Activated naive CD4-positive, alpha-beta T cell treated with anti-CD3 and anti-CD28 coated beads, Interleukin-2, amount 50 U/mL, for 24 hours (primary cell): ENCODE results near the gene LHX2.

ENCODE experiments used
- H3K27ac Mint-ChIP-seq: one replicate; pipeline ENCODE4 v1.8.0; 2021; ENCODE audit warnings: mild to moderate bottlenecking, mixed read lengths
- H3K27me3 Mint-ChIP-seq: one replicate; pipeline ENCODE4 v1.8.0; 2021; ENCODE audit warnings: mixed read lengths
- H3K36me3 Mint-ChIP-seq: one replicate; pipeline ENCODE4 v1.8.0; 2021; ENCODE audit warnings: mixed read lengths
- H3K4me1 Mint-ChIP-seq: one replicate; pipeline ENCODE4 v1.8.0; 2021; ENCODE audit warnings: mixed read lengths
- H3K4me3 Mint-ChIP-seq: one replicate; pipeline ENCODE4 v1.8.0; 2021; ENCODE audit warnings: mild to moderate bottlenecking, mixed read lengths
- H3K9me3 Mint-ChIP-seq: one replicate; pipeline ENCODE4 v1.8.0; 2021; ENCODE audit warnings: mixed read lengths

The LHX2 gene

GRCh38 chr9:124016175-124017050 lies 4.8 kb downstream of the LHX2 start:
- Mint-ChIP-seq H3K36me3 (no peaks in the 10 kb centered on the region), H3K9me3 (no peaks in the 10 kb centered on the region), H3K4me3 (peak overlapping the region; percentile 78), H3K4me1 (peaks cover 25% of the 10 kb centered on the region), H3K27ac (peak overlapping the region; percentile 59), H3K27me3 (peaks cover 47% of the 10 kb centered on the region)

DNA sequence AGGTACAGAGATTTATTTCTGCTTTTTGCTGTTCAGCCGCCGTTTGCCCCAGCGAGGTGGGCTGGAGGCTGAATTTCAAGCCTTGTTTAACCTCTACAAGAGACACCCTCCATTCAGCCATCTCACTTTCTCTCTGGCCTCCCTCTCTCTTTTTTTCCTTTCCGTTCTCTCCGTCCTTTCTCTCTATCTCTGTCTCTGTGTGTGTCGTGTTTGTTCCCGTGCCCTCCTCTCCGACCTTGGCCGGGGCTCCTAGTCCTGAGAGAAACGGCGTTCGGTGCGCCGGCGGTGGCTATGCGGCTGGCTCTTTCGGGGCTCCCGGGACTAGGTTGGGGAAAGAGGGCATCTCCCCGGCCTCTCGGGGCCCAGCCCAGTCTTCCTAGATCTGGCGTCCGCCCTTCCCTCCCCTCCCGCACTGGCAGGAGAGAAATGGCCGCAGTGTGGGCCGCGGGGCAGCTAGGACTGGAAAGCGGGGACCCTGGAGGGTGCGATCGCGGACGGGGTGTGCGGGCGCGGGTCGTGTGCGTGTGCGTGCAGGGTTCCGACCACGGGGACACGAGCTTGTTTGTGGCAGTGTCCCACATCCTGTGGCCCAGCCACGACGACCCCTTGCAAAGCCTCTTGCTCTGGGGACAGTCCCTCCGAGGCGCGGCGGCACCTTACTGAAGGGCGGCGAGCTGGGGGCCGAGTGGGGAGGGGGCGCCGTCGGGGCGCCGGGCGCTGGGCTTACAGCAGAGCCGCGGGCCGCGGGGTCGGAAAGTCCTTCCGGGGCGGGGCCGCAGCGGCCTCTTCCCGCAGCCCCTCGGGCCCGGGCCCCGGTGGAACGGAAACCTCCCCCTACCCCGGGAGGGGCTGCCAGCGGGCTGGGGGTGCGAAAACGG lies 5.7 kb downstream of the LHX2 start:
- Mint-ChIP-seq H3K27me3 (peaks cover 55% of the 10 kb centered on the region), H3K9me3 (no peaks in the 10 kb centered on the region), H3K4me3 (peak overlapping the region; percentile 78), H3K27ac (peak overlapping the region; percentile 2), H3K4me1 (peaks cover 30% of the 10 kb centered on the region), H3K36me3 (no peaks in the 10 kb centered on the region)

- no peaks in the 10 kb centered on the region for H3K36me3 Mint-ChIP-seq
- H3K4me1 Mint-ChIP-seq: peaks cover 32% of the 10 kb centered on the region
- H3K27ac Mint-ChIP-seq: no peak overlapping the region
- H3K9me3 Mint-ChIP-seq: no peaks in the 10 kb centered on the region
- H3K27me3 Mint-ChIP-seq: peaks cover 59% of the 10 kb centered on the region
- H3K4me3 Mint-ChIP-seq: peak overlapping the region; percentile 81
Measured at GRCh38 chr9:124017929-124018729, 6.6 kb downstream of the LHX2 start.

- Mint-ChIP-seq H3K9me3 (no peaks in the 10 kb centered on the region), H3K4me1 (peaks cover 32% of the 10 kb centered on the region), H3K36me3 (no peaks in the 10 kb centered on the region), H3K27ac (no peak overlapping the region), H3K4me3 (peak overlapping the region; percentile 81), H3K27me3 (peaks cover 59% of the 10 kb centered on the region)
Measured at GRCh38 chr9:124018730-124019697, 7.4 kb downstream of the LHX2 start.

GRCh38 chr9:124019771-124020519 lies 8.4 kb downstream of the LHX2 start:
- no peaks in the 10 kb centered on the region for H3K9me3 Mint-ChIP-seq
- H3K27ac Mint-ChIP-seq: peak overlapping the region; percentile 30
- peaks cover 62% of the 10 kb centered on the region for H3K27me3 Mint-ChIP-seq
- H3K4me1 Mint-ChIP-seq: peaks cover 32% of the 10 kb centered on the region
- H3K4me3 Mint-ChIP-seq: no peak overlapping the region
- H3K36me3 Mint-ChIP-seq: no peaks in the 10 kb centered on the region

DNA sequence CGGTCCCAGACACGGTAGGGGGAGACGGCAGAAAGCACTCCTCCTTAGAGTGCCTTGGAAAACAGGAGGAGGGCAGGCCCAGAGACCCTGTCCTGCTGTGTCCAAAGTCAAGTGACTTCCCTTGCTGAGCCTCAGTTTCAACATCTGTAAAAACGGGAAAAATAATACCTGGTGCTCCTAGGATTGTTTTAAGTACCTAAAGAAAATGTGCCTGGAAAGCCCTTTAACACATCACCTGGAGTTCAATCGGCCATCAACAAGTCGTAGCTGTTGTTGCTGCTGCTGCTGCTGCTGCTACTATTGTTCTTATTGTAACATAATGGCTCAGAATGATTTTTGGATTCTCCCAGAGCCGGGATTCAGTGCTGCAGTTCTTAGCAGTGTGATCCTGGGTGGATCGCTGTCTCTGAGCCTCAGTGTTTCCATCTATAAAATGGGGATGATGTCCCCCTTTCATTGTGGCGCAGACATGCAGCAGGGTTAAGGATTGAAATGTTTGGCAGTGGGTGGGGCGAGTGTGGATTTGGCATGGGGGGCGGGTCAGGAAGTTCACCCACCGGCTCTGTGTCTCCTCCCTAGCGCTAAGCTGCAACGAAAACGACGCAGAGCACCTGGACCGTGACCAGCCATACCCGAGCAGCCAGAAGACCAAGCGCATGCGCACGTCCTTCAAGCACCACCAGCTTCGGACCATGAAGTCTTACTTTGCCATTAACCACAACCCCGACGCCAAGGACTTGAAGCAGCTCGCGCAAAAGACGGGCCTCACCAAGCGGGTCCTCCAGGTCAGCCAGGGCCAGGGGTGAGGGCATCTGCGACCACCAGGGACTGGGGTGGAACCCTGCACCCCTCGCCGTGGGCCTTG lies 9.2 kb downstream of the LHX2 start:
- Mint-ChIP-seq H3K27ac (no peak overlapping the region), H3K36me3 (no peaks in the 10 kb centered on the region), H3K9me3 (no peaks in the 10 kb centered on the region), H3K4me1 (peaks cover 28% of the 10 kb centered on the region), H3K4me3 (no peak overlapping the region), H3K27me3 (peaks cover 58% of the 10 kb centered on the region)

GRCh38 chr9:124021385-124021769 lies 9.8 kb downstream of the LHX2 start:
- Mint-ChIP-seq H3K4me1 (peaks cover 25% of the 10 kb centered on the region), H3K27me3 (peaks cover 58% of the 10 kb centered on the region)

GRCh38 chr9:124022201-124023121 lies 10.9 kb downstream of the LHX2 start:
- Mint-ChIP-seq H3K4me3 (no peak overlapping the region), H3K27ac (no peak overlapping the region), H3K27me3 (peaks cover 51% of the 10 kb centered on the region), H3K9me3 (no peaks in the 10 kb centered on the region), H3K36me3 (no peaks in the 10 kb centered on the region), H3K4me1 (peaks cover 15% of the 10 kb centered on the region)

More at GRCh38 chr9:124021385-124021769, 9.8 kb downstream of the LHX2 start:
- Mint-ChIP-seq H3K9me3 (no peaks in the 10 kb centered on the region), H3K4me3 (no peak overlapping the region), H3K36me3 (no peaks in the 10 kb centered on the region), H3K27ac (no peak overlapping the region)

DNA sequence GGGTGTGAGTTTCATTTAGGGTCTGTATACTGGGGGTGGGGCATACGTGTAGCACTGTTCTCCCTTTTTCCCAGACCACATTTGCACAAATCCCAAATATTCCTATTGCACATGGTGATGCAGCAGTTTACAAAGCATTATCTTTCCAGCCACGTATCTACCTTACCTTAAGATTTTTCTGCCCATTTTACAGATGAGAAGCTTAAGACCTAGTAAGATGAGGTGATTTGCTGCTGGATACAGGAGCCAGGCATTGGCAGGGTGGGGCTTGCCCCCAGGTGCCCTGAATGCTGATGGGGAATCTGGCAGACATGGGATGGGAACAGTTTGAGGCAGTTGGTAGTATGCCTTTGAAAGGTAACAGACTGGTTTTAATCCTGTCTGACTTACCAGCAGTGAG lies 12.5 kb downstream of the LHX2 start:
- H3K4me3 Mint-ChIP-seq: no peak overlapping the region
- H3K27ac Mint-ChIP-seq: no peak overlapping the region
- H3K4me1 Mint-ChIP-seq: peaks cover 10% of the 10 kb centered on the region
- no peaks in the 10 kb centered on the region for H3K9me3 Mint-ChIP-seq
- H3K27me3 Mint-ChIP-seq: peaks cover 50% of the 10 kb centered on the region
- H3K36me3 Mint-ChIP-seq: no peaks in the 10 kb centered on the region

DNA sequence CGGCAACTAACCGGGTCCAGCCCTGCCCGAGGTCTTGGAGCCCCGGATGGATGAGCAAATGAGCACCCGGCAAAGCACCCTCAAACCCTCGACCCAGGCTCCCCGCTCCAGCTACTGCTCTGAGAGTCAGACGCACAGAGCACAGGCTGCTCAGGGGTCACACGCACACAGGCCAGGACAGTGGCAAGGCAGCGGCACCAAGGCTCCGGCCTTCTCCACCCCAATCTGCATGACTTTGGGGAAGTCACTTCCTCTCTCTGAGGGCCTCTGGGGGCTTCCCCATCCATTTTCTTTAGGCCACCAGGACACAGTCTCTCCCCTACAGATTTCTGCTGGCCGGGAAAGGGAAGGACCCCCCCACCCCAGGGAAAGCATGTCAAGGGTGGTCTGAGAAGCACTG lies 18.0 kb downstream of the LHX2 start:
- Mint-ChIP-seq H3K36me3 (no peaks in the 10 kb centered on the region), H3K27me3 (peaks cover 43% of the 10 kb centered on the region), H3K9me3 (no peaks in the 10 kb centered on the region), H3K4me3 (no peak overlapping the region), H3K27ac (no peak overlapping the region), H3K4me1 (peaks cover 4% of the 10 kb centered on the region)

- peaks cover 44% of the 10 kb centered on the region for H3K27me3 Mint-ChIP-seq
- no peaks in the 10 kb centered on the region for H3K9me3 Mint-ChIP-seq
- H3K4me1 Mint-ChIP-seq: peaks cover 4% of the 10 kb centered on the region
- no peaks in the 10 kb centered on the region for H3K36me3 Mint-ChIP-seq
- no peak overlapping the region for H3K27ac Mint-ChIP-seq
- peak overlapping the region; percentile 19 for H3K4me3 Mint-ChIP-seq
Measured at GRCh38 chr9:124030969-124031451, 19.4 kb downstream of the LHX2 start.

DNA sequence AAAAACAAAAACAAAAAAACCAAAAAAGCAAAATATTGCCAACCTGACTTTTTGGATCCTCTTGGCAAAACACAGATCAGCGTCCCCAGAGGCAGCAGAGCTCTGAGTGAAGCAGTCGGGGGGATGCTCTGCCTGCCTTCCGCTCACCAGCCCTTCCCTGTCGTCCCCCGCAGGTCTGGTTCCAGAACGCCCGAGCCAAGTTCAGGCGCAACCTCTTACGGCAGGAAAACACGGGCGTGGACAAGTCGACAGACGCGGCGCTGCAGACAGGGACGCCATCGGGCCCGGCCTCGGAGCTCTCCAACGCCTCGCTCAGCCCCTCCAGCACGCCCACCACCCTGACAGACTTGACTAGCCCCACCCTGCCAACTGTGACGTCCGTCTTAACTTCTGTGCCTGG lies 20.7 kb downstream of the LHX2 start:
- no peaks in the 10 kb centered on the region for H3K36me3 Mint-ChIP-seq
- H3K4me1 Mint-ChIP-seq: peaks cover 4% of the 10 kb centered on the region
- no peaks in the 10 kb centered on the region for H3K9me3 Mint-ChIP-seq
- H3K27me3 Mint-ChIP-seq: peaks cover 46% of the 10 kb centered on the region
- no peak overlapping the region for H3K4me3 Mint-ChIP-seq
- H3K27ac Mint-ChIP-seq: no peak overlapping the region
